ENCODE results near the gene RIPOR2.
"Not testable (repeated sequence)": the region's sequence is repeated elsewhere in the genome, so short reads cannot be mapped to it uniquely, and the experiment has no call there.

RIPOR2 gene

DNA sequence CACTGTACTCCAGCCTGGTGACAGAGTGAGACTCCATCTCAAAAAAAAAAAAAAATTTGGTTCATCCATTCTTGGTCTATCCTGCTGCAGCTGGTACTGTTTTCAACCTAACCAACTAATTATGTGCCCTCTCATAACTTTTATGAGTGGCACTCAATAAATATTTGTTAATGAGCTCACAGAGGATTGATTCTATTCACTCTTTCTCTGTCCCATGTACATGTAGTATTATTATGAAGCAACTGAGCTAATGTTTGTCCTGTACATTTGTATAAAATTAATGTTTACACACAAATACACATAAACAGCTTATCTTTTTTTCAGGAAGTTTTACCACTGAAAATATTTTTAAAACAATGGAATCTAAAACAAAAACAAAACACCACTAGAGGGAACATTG, 10.1 kb downstream of the RIPOR2 start:
- DNase-seq (ENCODE audit: low read depth): no peak

DNA sequence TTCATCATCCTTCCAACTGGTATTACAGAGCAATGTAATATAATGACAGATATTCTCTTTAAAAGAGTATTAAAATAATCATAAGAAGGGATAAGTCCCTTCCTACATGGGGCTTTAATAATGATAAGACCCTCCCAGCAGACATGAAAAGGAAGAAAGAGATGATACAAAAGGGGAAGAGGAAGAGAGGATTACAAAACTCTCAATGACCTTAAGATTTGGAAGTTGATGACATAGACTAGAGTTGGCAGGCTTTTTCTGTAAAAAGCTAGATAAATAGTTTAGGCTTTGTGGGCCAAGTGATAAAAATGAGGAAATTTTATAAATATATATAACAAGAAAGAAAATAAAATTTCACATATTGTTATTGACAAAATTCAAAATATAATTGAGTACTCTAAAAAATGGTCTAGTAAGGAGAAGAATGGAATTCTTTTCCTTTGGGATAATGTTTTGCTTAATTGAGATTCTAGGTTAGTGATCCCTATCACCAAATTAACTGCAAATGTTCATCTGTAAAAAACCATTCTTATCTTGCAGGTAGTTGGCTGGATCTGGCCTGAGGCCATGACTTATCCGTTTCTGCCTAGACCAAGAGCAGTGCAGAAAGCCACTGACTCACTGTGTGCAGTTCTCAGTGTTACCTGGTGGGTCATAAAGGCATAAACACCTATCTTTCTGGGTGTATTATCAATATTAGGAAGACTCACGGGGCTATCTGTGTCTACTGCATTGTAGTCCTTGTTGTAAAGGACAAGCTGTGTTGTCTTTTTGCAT, 11.0 kb downstream of the RIPOR2 start:
- DNase-seq (ENCODE audit: low read depth): no peak

- no peak for DNase-seq (ENCODE audit: low read depth)
Measured at GRCh38 chr6:24923885-24924401, 11.8 kb downstream of the RIPOR2 start.

GRCh38 chr6:24922814-24923213, 12.9 kb downstream of the RIPOR2 start:
- DNase-seq (ENCODE audit: low read depth): no peak

GRCh38 chr6:24922170-24922569, 13.6 kb downstream of the RIPOR2 start:
- no peak for DNase-seq (ENCODE audit: low read depth)

DNA sequence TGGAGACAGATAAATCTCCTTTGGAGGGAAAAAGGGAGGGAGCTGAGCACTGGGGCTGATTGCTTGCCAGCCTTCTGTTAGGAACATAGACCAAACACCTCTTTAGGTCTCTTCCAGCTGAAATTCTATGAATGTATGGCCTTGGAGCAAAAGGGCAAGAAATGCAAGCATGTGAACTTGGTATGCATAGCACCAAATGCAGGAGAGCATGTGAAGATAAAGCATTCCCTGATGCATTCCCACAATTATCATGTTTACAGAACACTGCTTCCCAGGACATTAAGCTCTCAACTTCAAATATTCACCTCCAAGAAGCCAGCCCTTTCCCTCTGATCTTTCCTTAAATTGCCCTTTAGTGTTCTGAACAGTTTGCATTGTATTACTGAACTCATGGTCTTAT, 15.6 kb downstream of the RIPOR2 start:
- no peak for DNase-seq (ENCODE audit: low read depth)

DNA sequence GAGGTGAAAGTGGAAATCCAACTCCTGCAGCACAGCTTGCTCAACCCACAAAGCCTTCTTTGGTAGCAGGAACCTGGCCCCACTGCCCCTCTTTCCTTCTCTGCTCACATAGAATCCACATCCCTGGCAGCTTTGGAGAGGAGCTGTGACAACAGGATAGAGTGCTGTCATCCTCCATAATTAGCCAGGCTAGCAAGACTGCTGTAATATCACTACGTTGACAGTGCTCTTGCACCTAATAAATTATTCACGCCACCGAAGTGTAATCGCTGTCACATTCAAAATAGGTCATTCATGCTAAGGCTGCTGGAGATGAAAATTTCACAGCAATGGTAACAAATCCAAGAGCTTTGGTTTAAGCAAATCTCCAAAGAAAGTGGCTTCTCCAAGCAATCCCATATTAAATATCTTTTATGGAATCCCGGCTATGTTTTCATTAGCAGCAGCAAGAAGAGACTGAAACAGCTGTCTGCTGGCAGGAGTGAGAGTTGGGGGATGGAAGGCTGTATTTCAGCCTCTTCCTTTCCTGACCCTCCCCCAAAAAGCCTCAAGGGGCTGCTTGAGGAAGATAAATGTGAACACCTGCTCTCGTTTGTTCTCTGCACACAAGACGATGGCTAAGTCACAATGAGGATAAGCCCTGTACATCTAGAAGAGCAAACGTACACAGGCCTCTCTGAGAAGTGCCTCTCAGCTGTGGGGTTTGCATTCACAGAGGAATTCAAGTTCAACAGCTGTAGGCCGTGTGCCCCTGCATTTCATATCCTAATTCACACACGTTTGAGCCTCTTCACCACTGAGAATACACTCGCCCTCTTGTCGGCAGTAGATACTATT, 16.5 kb downstream of the RIPOR2 start:
- no peak for DNase-seq (ENCODE audit: low read depth)

- DNase-seq (ENCODE audit: low read depth): no peak
Measured at GRCh38 chr6:24918641-24919055, 17.1 kb downstream of the RIPOR2 start.

DNA sequence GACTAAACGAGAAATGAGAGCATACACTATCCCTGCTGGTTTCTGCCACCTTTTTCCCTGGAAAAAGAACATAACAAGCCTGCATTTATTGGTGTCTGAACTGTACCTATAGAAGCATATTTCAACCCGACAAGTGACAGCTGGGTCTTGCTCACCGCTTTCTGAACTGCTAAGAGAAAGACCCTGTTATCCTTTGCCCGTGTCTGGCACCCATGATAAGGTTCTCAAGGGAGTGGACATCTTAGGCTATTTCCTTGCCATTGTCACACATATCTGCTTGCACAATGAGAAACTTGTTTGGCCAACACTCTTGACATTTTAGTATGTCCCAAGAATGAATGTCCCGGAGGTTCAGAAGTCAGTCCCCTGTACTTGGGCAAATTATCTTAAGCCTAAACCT, 19.3 kb downstream of the RIPOR2 start:
- no peak for DNase-seq (ENCODE audit: low read depth)

DNA sequence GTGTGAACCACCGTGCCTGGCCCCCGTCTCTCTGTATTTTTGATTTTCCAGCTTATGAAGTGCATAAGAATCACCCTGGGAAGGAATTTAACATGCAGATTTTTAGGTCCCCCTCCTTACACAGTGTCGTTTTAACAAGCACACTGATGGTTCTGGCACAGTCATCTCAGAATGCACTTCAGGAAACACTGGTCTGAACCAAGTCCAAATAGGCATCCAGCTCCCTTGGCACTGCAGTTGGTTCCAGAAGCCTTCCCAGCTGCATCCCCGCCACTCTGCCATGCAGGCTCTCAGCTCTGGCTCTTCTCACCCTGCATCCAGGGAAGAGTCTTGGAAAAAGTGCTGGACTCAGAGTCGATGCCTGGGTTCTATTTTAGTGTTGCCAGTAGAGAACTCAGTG, 20.1 kb downstream of the RIPOR2 start:
- no peak for DNase-seq (ENCODE audit: low read depth)

GRCh38 chr6:24914082-24914481, 21.7 kb downstream of the RIPOR2 start:
- DNase-seq (ENCODE audit: low read depth): not testable (repeated sequence)

DNA sequence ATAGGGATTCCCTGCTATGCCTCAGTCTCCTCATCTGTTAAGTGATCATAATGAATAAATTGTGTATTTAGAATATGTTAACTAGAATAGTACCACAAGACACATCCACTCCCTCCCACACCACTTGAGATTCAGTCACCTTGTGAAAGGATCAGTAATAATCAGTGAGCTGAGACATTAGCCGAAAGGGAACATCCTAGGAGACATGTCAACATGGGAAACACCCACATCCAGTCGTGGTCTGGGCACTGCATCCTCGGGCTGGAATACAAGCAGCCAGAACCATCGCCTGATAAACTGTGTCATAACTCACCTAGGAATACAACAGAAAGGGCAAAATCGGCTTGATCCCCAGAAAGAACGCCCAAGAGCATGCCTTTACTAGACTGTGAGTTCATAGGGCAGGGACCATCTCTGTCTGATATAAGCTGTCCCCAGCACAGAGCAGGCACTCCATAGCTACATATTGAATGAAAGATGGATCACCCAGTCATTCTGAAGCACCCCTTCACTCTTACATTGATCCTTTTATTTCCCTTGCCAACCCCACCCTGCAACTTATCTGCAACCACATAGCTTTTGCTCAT, 23.9 kb downstream of the RIPOR2 start:
- DNase-seq (ENCODE audit: low read depth): no peak

DNA sequence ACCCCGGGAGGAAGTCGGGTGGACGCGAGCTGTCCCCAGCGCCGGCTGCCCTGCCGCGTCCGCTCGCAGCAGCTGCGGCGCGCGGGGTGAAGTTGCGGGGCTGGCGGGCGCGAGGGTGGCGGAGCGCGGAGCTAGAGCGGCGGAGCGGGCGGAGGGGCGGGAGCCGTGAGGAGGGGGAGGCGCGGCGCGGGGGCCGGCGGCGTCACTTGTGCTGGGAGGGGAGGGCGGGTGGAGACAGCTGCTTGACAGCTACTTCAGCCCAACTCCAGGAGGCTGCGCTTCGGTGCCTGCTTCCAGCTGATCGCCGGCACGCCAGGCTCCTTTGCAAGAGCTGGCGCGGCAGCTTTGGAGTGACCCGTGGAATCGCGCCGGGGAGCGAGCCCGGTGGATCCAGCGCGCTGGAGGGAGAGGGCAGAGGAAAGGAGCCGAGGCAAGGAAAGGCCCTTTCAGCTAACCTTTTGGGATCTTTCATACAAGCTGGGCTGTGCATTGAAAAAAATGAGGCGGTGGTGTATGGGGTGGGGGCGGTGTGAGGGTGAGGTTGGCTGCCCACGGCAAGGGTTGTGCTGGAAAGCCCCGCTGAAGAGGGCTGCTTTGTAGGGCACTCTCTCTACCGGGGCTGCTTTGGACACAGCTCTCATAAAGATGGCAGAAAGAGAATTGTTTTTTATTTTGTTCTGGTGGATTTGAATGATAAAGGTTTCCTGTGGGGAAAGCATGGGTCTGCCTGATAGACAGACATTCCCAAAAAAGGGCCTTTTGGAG, 24.6 kb downstream of the RIPOR2 start:
- no peak for DNase-seq (ENCODE audit: low read depth)

DNA sequence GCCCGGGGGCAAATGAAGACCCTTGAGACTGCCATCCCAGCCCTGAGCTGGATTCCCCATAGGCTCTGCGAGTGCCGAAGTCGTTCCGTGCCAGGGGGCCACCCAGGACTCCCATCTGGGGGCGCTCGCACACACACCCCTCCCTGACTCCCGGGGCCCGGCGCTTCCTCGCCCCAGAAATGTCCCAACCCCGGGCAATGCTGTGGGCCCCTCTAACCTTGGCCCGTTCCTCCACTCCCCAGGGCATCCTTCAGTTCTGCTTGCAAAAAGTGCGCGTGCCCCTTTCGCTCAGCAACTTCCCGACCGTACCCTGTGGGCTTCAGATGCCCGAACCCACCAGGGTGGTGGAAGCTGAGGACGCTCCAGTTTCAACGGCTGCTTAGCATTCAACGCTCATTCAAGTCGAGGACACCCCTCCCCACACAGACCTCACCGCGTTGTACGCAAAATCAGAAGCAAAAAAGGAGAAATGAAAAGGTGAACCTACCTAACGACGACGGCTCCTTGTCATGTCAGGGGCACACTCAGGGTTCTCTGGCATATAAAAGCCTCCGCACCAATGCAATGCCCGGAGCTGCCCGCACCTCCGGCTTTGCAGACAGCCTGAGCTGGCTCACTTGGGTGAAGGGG, 25.3 kb downstream of the RIPOR2 start:
- DNase-seq (ENCODE audit: low read depth): no peak

DNA sequence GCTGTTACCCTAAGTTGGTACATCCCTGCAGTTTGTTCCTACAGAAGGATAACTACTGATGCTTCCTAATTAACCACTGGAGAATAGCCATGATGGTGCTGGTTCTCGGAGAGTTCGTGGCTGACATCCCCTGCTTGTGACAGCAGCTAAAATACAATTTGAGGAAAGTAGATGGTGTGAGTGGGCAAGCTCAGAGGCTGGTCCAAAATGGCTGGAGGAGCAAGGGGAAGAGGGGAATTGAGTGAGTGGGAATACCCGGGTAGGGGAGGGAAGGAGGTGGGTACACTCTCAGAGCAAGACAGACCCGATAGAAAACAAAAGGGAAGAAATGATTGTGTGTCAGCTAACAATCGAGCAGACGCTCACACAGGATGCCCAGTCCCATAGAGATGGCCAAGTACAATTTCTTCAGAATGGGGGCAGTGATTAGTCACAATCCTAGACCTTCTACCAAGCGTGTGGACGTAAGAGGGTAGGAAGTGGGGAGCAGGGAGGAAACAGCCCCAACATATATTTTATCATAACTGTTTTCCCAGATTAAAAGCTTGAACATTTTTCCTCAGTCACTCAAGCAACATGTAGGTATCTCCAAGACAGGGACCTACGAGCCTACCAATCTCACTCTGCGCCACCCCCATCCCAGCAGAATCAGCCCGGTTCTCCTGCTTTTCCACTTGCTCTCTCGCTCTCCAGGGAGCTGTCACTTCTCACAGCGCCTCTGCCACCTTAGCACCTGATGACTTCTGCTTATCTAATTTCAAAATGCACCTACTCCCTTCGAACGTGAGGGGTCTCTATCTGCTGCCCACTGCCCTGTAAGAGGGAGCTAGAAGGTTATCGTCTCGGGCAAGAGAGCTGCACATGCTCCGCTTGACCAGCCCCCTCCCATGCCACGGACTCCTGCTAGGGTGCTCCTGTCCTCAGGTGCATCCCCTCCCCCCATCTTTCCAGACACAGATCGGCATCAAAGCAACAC, 26.2 kb downstream of the RIPOR2 start:
- no peak for DNase-seq (ENCODE audit: low read depth)

DNA sequence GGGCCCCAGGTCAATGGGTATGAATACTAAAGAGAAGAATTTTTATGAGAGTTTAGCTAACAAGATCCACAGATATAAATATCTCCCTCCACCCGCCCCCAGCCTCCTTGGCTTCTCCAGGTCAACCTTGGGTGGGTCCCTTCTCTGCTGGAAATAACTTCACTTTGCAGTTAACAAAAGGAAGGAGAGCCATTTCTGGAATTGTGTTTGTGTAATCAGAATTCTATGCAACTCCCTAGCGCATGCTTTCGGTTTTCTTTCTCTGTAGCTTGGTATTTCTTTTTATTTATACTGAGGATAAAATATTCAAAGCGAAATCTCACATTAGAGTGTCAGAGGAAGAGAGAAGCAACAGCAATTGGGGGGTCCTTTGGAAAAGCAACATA, 27.1 kb downstream of the RIPOR2 start:
- DNase-seq (ENCODE audit: low read depth): peak; percentile 75

DNA sequence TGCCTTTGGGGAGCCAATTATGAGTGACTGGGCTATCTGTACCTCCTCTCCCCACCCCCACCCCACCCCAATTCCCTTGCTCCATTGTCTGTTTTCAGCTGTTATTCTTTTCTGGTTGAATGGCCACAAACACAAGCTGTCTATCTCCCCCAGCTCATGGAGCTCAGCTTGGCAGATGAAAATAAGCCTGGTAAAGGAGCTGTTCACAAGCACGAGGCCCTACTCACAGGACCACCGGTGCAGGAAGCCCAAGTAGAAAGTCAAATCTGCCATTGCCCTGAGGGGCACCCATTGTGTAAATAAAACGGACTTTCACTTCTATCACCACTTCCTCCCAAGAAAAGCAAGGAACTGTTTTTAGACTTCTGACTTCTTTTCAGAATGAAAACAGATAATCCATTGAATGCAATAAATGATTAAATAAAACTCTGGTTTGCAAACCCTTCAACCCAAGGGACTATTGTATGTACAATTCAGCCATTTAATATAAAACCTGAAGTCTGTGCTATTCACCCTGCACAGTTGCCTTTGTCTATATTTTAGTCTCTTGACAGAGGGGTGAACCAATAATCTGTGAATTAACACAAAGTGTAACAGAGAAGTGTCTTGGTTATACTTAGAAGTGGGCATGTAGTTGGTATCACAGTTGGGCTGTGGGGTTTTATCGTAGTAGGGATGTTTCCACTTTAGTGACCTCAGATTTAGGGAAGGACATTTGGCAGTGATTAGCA, 27.7 kb downstream of the RIPOR2 start:
- DNase-seq (ENCODE audit: low read depth): no peak

DNA sequence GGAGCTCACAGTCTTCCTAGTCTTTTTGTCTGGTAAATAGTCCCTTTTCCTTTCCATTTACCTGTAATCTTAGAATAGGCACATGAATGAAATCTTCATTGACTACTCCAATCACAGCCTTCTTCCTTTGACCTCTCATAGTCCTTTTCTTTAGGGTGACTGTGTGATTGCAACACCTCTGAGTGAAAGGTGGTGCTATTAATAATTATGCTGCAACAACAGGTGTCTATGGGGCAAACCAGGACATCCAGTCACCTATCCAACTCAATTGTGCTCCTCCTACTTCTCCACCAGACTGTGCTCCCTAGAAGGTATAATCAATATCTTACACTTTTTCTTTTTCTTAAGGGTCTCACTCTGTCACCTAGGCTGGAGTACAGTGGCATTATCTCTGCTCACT, 29.4 kb downstream of the RIPOR2 start:
- DNase-seq (ENCODE audit: low read depth): no peak

GRCh38 chr6:24905483-24905882, 30.3 kb downstream of the RIPOR2 start:
- no peak for DNase-seq (ENCODE audit: low read depth)

GRCh38 chr6:24903681-24904080, 32.1 kb downstream of the RIPOR2 start:
- DNase-seq (ENCODE audit: low read depth): no peak

All from GM04504 (cell line).